Stimulated activated CD8-positive, alpha-beta memory T cell treated with anti-CD3 and anti-CD28 coated beads, Interleukin-7, amount 100 ng/mL, for 1 hour (primary cell): ENCODE results near the gene HNRNPU.

Experiments used
- DNase-seq, 2 donors: peaks; one replicate each; pipeline ENCODE4 v3.0.0-alpha.2; 2020; ENCODE audit warnings: low read depth in 2 of 2

HNRNPU gene

DNA sequence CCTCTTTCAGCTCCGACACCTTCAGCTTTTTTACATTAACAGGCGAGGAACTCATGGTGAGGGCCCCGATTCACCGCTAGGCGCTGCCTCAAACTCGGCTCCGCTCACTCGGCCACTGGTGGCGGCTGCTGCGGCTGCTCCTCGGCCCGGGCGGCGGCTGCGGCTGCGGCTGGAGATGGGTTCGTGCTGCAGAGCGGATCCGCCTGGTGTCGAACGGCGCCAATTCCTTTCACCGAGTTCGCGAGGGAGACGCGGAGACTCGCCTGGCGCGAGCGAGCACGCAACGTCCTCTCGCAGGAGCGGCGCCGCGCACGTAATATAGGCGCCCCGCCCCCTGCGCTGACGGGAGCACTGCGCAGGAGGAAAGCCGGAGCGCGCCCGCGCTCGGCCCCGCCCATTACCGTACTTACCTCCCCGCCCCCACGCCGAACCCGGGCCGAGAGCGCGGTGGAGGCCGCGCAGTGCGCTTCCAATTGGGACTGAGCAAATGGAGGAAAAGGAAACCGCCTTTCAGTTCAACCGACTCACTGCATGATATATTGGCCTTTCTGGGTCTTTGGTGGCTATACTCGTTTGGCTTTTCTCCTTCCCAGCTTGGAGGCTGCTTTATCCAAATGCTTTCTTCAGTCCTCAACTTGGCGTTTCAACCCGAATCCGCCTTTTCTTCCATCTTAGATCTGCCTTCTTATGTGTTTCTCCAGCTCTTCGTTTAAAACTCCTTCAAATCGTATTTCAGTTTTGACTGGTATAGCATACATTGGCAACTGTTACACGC, at the start of gene HNRNPU:
TSS of gene HNRNPU (minus strand) at position 291 of the 775 bp plus-strand sequence. CDS start at position 55, 236 bp downstream.
- peak; percentile 88 to 92 for DNase-seq

DNA sequence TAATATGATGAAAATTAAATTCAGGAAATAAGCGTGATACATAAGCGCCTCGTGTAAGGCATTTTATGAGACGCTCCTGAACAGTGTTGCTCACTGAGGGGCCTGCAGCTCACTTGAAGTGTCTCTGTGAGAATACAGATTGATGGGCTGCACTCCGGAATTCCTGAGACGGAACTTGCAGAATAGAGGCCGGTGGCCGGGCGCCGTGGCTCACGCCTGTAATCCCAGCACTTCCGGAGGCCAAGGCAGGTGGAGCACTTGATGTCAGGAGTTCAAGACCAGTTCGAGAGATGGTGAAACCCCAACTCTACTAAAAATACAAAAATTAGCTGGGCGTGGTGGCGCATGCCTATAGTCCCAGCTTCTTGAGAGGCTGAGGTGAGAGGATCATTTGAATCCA, 49.5 kb upstream of the HNRNPU start:
- no peak for DNase-seq

DNA sequence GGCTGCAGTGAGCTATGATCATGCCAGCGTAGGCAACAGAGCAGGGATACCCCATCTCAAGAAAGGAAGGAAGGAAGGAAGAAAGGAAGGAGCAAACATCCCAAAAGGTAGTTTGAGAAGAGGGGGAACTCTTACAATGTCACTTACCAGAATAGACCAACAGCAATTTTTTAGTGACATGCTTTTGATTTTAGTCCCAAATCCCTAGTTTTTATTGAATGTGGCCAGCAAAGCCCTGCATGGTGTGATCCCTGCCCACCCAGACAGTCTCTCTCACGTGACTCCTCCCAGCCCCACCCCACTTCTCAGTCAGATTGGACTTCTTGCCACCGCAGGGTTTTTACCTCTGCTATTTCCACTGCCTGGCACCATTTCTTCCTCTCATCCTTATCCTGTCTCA, 39.8 kb upstream of the HNRNPU start:
- DNase-seq: no peak

DNA sequence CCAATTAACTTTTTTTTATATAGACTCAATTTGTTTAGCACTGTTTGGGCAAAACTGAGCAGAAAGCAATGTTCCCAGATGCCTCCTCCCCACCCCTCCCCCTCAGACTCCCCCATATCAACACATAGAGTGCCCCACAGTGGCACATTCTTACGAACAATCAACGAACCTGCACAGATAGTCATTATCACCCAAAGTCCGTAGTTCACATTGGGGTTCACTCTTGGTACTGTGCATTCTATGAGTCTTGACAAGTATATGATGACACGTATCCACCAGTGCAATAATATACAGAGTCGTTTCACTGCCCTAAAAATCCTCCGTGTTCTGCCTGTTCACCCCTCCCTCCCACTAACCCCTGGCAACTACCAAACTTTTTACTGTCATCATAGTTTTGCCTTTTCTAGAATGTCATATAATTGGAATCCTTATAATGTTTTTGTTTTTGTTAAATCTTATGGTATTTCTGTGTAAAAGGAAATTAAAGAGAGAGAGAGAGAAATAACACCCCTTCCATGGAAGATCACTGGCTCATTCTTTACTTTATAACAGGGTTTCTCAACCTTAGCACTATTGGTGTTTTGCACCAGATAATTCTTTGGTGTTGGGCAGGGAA, 37.2 kb upstream of the HNRNPU start:
- DNase-seq: no peak

DNA sequence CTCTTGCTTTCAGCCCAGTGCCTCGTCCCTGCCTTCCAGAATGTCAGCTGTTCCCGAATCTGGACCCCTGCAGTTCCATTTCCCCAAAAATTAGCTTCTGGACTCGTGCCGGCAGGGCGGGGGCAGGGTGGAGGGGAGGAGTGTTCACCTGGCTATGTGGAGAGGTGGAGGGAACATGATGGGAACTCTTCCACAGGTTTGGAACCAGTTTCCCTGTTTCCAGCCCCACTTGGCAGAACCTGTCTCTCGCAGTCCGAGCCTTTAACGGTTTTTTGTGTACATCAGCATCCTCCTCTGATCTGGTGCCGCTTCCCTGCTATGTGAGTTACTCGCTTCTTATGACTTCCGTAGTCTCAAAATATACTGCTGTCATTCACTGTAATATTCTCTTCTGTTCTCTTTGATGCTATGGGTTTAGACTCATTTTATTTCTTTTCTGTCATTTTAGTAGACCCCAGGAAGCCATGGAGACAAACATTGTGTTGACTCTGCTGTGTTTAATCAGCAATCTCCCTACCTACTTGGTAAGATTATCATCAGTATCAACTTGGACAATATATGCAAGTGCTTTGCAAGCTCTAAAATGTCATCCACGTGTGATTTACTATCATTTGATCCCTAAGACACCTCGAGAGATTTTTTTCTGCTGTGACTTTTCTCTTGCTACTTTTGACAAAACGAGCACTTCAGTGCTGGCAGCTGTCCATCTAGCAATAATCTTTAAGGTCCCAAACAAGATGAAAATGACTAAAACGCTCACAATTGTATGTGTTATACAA, 33.3 kb upstream of the HNRNPU start:
- no peak for DNase-seq

DNA sequence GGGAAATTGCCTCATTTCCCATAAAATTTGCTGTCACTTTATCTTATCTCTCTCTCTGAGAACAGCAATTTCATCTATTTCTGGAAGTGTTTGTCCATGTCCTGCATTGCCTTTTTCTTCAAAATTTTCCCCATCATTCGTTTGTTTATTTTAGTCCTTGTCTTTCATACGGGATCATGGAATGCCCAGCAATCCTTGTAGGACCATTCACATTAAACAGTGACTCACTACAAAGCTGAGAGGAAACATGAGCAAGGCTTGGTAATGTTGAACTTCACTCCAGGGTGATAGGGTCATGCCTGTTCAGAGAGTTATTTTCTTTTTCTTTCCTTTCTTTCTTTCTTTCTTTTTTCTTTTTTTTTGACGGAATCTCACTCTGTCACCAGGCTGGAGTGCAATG, 32.2 kb upstream of the HNRNPU start:
- DNase-seq: no peak

DNA sequence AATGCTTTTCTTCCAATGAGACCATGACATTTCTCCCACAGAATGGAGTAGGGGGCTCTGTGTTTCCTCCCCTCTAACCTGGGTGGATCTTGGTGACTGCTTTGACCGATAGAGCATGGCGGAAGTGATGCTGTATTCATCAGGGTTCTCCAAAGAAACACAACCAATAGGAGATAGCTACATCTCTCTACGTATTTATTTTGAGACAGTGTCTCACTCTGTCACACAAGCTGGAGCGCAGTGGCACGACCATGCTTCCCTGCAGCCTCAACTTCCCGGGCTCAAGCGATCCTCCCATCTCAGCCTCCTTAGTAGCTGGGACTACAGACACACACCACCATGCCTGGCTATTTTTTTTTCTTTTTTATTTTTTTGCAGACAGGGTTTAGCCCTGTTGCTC, 29.5 kb upstream of the HNRNPU start:
- no peak for DNase-seq

DNA sequence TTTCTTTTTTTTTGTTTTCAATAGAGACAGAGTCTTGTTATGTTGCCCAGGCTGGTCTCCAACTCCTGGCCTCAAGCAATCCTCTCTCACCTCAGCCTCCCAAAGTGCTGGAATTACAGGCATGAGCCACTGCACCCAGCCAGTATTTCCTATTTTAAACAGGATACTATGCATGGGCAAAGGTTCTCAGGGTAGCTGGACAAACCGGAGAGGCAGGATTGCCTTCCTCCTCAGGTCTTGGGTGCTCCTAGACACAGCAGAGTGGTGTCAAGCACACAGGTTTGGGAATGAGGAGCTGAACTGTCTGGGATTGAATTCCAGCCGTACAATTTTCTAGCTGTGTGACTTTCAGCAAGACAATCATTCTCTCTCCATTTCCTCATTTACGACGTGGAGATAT, 22.9 kb upstream of the HNRNPU start:
- no peak for DNase-seq

DNA sequence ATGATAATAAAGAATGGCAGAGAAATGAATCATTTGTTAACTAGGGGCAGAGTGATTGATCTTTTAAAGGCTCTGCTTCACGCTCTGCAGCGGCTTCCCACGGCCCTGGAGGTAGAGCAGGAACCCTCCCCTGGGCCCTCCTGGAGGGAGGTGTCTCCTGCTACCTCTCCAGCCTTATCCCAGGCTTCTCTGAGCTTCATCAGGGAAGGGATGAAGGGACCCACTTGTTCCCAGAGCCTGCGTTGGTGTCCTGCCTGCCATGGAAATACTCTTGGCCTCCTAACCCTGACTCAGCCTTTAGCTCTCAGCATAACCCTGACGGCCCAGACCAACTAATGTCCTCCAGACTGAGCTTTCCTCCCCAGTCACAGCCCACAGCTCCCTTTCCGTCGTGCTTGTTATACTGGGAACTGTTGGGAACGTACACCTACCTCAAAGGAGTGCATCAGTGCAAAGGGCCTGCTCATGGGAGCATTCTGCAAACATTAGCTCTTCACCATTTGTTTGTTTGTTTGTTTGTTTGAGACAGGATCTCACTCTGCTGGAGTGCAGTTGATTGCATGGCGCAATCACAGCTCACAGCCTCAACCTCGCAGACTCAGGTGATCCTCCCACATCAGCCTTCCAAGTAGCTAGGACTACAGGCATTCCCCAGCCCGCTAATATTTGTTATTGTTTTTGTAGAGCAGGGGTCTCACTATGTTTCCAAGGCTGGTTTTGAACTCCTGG, 17.4 kb upstream of the HNRNPU start:
- DNase-seq: no peak

DNA sequence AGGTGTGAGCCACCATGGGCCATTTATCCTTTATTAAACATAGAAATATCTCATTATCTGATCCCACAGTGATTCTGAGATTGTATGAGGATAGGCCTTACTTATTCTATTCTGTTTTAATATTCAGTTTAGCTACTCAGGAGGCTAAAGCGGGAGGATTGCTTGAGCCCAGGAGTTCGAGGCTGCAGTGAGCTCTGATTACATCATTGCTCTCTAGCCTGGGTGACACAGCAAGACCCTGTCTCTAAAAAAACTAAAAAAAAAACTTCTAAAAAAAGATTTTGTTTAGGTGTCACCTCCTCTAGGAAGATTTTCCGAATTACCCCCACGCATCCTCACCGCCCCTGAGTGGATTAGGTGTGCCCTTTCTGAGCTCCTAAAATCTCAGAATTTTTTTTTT, 14.3 kb upstream of the HNRNPU start:
- no peak for DNase-seq

DNA sequence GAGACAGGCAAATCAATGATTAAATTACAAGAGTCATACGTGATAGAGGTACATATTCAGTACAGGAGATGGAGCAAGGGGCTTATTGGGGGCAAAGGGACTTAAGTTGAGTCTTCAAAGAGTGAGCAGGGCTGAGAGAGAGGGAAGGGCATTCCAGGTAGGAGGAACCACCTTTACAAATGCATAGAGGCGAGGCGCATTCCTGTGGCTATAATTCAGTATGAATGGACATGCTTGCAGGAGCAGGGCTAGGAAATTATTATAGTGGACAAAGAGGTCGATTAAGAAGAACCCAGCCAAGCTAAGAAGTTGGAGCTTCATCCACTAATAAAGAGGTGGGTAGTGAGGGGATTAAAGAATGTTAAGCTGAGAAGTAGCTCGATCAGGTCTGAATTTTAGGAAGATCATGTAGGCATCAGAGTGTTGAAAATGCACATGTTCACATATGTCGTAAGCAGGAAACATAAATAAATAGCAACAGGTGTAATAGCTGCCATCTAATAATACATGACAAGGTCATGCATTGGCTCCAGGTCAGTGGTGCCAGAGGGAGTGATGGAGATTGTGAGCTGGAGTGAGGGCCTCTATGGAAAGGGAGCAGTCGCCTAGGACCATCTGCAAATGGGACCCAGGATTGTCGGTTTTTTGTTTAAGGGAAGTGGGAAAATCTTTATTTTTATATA, 12.0 kb upstream of the HNRNPU start:
- DNase-seq: no peak

DNA sequence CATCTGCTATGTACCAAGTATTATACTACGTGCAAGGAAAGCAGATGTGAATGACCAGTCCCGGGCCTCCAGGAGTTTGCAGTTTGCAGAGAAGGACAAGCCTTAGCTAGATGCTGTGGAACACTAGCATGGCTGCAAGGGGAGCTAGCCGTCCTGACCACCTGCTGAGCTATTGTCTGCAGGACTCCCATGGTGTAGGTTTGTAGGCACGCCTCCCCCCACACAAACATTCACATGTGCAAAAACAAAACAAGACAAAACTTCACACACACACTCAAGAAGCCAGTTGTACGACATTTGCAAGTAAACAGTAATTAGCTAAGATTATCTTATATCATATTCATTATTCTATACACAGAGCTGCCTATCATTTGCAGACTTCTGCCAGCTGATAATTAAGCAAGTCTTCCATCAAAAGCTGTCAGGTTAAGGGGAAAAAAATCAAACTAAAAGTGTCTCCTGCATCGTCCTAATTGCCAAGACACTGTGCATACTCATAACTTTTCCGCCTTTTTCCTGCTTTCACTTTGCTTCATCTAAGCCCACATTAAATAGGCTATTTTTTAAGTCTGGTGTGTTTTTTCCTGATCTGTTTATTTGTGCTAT, 10.7 kb upstream of the HNRNPU start:
- DNase-seq: no peak

DNA sequence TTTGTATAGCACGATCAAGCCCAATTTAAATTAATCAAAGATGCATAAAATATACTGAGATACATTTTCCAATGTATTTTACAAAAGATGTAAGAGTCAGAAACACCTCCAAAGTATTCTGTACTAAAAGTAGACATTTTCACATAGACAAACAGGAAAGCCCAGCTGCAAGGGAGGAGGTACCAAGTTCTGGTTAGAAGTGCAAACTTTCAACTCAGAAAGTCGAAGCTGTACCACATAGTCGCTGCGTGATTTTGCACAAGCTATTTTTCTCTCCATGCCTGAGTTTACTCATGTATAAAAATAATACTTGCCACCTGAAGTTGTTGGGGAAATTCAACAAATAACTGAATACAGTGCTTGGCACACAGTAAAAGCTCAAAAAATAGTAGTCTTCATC, 5.6 kb upstream of the HNRNPU start:
- no peak for DNase-seq

DNA sequence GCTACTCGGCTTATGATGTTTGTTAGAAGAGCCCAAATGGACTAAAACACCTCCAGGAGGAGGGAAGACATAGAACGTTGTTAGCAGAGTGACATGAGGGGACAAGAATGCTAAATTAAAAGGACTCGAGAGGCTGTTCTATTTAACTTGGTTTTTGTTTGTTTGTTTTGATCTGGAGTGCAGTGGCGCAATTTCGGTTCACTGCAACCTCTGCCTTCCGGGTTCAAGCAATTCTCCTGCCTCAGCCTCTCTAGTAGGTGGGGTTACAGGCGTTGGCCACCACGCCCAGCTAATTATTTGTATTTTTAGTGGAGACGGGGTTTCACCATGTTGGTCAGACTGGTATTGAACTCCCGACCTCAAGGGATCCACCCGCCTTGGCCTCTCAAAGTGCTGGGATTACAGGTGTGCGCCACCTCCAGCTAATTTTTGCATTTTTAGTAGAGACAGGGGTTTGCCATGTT, 5.1 kb upstream of the HNRNPU start:
- no peak for DNase-seq

DNA sequence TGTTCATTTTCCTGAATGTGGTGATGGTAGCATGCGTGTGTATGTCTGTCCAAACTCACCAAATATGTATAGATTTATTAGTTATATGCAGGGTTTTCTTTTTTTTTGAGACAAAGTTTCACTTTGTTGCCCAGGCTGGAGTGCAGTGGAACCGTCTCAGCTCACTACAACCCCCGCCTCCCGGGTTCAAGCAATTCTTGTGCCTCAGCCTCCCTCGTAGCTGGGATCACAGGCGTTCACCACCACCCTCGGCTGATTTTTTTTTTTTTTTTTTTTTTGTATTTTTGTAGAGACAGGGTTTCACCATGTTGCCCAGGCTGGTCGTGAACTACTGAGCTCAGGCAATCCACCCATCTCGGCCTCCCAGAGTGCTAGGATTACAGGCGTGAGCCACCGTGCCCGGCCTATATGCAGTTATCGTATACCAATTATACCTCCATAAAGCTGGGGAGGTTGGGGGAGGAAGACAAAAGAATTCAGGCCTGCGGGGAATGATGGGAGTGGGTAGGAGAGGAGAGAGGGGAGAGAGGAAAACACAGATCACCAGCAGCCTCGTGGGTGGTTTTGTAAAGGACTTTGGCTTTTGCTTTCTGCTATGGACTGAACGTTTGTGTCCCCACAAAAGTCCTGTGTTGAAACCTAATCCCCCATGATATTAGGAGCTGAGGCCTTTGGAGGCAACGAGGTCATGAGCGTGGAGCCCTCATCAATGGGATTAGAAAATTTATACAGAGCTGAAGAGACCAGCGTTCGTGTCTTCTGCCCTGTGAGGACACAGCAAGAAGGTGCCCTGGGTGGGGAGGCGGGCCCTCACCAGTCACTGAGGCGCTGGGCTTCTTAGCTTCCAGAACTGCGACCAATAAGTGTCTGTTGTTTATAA, 4.4 kb upstream of the HNRNPU start:
- DNase-seq: no peak

DNA sequence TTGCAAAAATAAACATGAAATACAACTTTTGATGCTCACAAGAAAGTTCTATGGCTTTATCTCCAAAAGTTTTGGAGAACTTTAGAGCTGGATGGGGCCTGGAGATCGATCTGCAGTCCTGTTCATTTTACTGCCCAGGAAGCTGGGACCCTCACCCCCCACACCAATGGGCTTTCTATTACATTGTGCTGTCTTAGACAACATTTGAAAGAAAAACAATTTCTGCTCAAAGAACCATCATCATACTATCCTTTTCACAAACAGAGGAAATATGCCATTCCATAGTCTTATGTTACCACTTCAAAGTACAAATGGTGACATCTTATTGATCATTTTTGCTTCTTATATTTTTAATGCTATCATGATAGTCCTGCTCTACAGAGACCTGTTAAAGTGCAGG, 2.0 kb upstream of the HNRNPU start:
- no peak for DNase-seq

DNA sequence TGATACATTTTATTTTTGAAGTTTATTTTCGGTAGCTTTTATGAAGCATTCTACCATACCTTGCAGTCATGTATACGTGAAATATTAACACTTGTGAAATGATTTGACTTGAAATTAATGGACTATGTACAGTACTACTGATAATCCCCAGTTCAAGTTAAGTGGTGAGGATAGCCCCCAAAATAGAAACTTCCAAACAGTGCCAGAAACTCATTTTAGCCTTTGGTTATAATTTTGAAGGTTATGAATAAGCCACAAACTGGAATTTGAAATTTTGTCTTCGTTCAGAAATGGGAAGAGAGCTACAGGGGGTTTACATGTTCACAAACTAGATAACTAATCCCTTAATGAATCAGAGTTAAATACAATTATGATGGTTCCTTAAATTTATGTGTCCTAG, 1.5 kb upstream of the HNRNPU start:
- no peak for DNase-seq

DNA sequence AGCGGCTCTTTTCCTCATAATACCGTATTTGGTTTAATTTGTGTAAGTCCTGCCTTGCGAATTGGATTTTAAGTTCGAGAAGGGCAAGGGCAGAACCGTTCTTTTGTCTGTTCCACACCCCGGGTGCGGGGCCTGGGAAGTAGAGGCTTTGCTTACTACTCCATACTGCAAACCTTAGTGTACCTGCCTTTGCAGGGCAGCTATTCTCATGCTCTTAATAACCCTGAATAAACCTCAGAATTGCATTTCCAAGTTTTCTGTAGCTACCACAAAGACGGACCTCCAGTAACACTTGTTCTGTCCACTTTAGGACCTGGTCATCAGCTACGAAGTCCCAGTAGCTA, 657 bp upstream of the HNRNPU start:
- DNase-seq: no peak

DNA sequence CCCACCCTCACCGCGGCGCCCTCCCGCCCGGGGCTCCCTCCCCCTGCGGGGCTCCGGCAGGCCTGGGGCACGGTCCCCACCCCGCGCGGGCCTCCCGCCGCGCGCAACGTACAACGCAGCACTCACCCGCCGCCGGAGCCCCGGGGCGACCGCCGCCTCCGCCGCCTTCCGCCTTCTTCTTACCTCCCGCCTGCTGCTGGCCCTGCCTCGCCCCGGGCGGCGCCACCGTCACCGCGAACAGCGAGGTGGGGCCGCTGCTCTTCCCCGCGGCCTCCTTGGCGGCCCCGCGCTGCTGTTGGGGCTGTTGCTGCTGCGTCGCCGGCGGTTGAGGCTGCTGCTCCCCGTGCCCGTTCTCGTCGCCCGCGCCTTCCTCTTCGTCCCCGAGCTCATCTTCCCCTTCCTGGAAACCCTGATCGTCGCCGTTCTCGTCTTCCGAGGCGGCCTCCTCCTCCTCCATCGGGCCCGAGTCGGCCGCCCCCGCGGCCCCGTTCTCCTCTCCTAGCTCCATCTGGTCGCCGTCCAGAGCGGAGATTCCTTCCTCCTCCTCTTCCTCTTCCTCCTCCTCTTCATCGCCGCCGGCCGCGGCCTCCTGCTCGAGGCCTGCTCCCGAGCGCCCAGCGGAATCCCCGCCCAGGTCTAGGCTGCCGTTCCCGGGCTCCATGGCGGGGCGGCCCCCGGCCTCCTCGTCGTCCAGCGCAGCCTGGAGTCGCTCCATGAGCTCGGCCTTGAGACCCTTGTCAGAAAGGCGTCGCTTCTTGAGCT, 671 bp downstream of the HNRNPU start:
- peak; percentile 10 to 16 for DNase-seq
